HT1080 (cell line): ENCODE measurements around the gene BIRC5. TPM values are rescaled to one million over a fixed set of nuclear protein-coding genes. Genes with fewer than 3 reads are reported as not detected.
A peak's percentile ranks its signal among the peaks of the same experiment; 100 is the strongest.
"Not testable (repeated sequence)": the region's sequence is repeated elsewhere in the genome, so short reads cannot be mapped to it uniquely, and the experiment has no call there.

ENCODE experiments used
- DNase-seq: peaks from one replicate; pipeline ENCODE4 v3.0.0-alpha.2; 2015; ENCODE audit warnings: low read depth
- polyA plus RNA-seq, 2 experiments: library from polyadenylated mRNA; depleted of rRNA; stranded (reverse); fragments of >200 nt; gene quantifications; 2 replicates each; pipeline ENCODE4 v1.2.3, GENCODE V29; 2015
- total RNA-seq: library from RNA; depleted of rRNA; stranded (reverse); fragments of >200 nt; shearing (Covaris generic); gene quantifications from 2 replicates; pipeline ENCODE4 v1.2.3, GENCODE V29; 2014; rRNA removed

Gene BIRC5
- total RNA-seq: 166 and 195 TPM in 2 replicates
- 103 and 112 TPM in 2 replicates for polyA plus RNA-seq (2015; cell fraction: cytosol; rRNA removed)
- polyA plus RNA-seq (2015; cell fraction: nucleus; rRNA removed): 61.7 and 70.7 TPM in 2 replicates

- peak; percentile 85 for DNase-seq
Measured at GRCh38 chr17:78214016-78214705, at the start of gene BIRC5. Gene BIRC5, plus strand, starts transcription at chr17:78214253. Its CDS starts 64 bp downstream, at chr17:78214317.

DNA sequence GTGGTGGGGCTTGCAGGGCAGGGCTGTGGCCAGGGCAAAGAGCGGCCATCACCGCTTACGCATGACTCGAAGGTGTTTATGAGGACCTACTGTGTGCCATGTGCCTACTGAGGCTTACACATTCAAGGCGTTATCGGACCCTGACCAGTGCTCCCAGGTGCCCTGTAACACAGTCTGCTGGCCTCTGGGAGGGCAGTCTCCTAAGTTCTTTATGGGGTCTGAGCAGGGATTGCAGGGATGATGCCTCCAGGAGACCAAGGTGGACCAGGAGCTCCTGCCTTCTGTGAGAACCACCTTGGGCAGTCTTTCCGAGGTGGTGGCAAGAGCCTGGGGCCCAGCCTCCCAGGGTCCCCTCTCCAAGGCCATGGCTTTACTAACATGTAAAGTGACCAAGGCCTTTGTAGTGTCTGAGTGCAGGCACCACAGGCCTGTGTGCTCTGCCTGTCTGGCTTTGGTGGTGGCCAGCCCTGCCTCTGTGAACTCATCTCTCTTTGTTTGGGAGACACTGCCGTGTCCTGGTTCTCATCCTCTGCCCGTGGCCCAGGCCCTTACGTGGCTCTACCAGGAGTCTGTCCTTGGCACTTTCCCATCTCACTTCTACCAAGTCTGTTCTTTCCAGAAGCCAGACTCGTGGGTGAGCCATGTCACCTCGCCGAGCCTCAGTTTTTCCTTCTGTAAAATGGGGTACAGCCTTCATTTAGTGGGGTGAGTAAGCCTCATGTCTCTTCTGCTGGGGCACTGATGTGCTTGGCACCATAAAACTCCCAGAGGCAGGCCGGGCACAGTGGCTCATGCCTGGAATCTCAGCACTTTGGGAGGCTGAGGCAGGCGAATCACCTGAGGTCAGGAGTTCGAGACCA is 49.1 kb upstream of the BIRC5 start:
- DNase-seq: no peak

GRCh38 chr17:78166416-78166815 is 47.6 kb upstream of the BIRC5 start:
- no peak for DNase-seq

DNA sequence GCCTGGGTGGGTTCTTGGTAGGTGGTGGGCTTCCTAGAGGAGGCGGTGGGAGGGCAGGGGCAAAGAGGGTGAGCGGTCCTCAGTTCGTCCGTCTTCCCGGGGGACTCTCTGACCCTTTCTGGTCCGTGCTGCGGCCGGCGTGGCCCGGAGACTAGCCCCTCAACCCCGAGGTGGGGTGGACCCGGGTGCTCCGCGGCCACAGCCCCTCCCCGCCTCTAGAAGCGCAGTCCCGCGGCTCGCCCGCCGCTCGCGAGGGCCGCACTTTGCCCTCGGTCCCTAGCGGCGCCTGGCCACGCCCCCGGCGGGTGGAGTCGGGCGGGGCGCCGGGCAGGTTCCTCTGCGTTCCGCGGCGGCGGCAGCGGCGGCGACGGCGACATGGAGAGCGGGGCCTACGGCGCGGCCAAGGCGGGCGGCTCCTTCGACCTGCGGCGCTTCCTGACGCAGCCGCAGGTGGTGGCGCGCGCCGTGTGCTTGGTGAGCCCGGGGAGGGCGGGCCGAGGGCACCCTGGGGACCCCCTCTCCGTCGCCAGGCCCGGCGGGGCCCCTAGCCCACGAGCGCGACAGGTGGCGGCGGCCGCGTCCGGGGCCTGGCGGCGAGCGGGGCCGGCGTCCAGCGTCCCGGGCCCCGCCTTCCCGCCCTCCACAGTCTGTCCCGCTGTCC is 45.7 kb upstream of the BIRC5 start, which contains the start of gene SYNGR2:
SYNGR2 (plus strand) TSS at position 340 of the 661 bp plus-strand sequence; CDS start at position 376, 36 bp downstream.
- DNase-seq: peak; percentile 61

DNA sequence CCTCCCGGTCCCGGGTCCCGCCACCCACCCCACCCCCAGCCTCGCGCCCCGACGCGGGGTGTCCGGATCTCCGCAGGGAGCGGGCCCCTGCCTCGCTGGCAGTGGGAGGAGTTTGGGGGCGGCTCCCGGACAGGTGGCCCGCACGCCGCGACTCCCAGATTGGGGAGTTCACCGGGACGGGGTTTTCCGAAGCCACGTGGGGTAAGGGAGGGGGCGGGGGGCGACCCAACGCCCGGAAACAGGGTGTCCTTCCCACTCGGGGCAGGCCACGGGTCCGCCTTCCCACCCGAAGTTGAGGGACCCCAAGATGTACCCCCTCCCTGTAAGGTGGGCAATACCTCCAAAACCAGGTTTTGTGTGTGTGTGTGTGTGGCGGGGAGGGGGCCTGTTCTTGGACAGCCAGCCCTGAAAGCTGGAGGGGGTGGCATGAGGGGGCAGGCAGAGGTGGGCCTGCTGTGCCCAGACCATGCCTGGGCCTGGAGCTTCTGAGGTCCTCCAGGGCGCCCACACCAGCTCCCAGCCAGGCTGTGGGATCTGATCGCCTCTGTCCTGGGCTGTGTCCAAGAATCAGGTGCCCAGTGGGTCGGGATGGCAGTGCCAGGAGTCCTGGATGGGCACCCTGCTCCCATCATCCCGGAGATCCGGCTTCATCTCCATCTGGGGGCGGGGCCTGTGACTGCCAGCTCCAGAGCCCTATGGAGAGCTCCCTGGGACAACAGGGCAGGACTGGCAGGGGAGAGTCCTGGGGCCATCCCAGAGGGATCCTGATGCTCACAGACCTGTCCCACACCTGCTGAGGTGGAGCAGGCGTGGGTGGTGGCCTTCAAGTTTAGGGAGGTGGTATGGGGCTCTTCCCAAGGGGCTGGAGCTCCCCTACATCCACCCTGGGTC is 44.9 kb upstream of the BIRC5 start:
- DNase-seq: peak; percentile 54

DNA sequence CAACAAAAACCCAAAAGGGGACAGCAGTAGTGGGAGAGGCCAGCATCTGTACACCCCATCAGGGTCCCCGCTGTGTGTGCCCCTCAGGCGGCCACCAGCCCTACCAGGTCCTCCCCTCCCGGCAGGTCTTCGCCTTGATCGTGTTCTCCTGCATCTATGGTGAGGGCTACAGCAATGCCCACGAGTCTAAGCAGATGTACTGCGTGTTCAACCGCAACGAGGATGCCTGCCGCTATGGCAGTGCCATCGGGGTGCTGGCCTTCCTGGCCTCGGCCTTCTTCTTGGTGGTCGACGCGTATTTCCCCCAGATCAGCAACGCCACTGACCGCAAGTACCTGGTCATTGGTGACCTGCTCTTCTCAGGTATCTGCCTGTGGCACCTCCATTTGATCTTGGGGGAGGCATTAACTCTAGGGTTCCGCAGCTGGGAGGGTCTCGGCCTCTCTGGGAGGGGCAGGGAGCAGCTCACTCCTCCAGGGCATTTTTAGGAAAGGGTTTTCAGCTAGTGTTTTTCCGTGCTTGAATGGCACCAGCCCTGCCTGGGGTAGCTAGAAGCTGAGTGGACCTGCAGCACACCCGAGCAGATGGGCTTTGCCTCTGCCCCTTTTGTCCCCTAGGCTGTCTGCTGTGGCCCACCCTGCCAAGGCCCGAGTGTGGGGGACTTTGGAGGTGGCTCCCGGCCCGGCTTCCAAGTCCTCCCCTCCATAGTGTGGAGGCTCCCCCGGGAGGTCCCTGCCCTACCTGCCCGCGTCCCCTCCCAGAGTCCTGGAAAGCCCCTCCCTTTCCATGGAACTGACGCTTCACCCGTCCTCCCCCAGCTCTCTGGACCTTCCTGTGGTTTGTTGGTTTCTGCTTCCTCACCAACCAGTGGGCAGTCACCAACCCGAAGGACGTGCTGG is 43.1 kb upstream of the BIRC5 start:
- DNase-seq: no peak

DNA sequence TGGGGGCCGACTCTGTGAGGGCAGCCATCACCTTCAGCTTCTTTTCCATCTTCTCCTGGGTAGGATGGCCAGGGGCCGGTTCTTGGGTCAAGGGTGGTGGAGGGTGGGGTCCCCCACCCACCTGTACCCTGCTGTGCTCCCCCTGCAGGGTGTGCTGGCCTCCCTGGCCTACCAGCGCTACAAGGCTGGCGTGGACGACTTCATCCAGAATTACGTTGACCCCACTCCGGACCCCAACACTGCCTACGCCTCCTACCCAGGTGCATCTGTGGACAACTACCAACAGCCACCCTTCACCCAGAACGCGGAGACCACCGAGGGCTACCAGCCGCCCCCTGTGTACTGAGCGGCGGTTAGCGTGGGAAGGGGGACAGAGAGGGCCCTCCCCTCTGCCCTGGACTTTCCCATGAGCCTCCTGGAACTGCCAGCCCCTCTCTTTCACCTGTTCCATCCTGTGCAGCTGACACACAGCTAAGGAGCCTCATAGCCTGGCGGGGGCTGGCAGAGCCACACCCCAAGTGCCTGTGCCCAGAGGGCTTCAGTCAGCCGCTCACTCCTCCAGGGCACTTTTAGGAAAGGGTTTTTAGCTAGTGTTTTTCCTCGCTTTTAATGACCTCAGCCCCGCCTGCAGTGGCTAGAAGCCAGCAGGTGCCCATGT is 42.3 kb upstream of the BIRC5 start:
- DNase-seq: not testable (repeated sequence)

GRCh38 chr17:78172249-78173051 is 41.6 kb upstream of the BIRC5 start:
- no peak for DNase-seq

- no peak for DNase-seq
Measured at GRCh38 chr17:78173097-78173715, 40.8 kb upstream of the BIRC5 start.

DNA sequence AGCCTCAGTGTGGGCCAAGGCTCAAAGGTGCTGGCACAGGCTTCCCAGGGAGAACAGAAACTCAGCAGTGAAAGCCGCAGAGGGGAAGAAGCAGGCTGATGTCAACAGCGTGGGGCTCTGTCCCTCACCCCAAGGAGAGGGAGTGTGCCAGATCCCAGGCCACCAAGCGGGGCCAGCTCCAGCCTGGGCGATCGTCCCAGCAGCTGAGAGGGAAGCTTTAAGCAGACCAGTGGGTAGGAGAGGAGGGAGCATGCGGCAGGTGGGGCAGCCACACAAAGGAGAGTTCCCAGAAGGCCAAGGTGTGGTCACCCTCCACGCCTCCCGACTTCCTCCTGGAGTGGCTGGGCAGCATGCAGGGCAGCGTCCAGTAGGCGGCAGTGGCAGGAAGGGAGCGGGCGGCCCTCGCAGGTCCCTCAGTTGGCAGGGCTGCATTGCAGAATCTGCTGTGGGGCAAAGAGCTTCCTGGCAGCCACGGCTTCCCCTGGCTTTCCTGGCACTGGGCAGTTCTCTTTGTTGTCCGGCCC is 39.6 kb upstream of the BIRC5 start:
- DNase-seq: no peak

GRCh38 chr17:78174870-78175642 is 39.0 kb upstream of the BIRC5 start:
- DNase-seq: no peak

GRCh38 chr17:78175643-78175981 is 38.4 kb upstream of the BIRC5 start:
- no peak for DNase-seq

- DNase-seq: peak; percentile 32
Measured at GRCh38 chr17:78176548-78177025, 37.5 kb upstream of the BIRC5 start.

DNA sequence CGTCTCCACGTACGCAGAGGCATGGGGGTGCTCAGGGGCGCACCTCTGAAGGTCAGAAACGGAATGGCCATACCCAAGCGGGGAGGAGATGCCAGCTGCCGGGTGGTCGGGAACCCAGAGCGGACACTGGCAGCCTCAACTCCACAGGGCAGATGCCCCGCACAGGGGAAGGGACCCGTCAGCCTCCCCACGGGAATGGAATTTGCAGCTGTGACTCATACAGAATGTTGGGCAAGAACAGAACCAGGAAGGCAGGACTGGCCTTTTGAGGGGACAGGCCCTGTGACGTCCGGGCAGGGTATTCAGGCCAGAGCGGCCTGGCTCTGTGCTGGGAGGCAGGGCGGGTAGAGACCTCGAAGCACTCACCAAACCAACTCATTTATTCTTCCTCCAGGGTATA is 34.7 kb upstream of the BIRC5 start:
- DNase-seq: no peak

DNA sequence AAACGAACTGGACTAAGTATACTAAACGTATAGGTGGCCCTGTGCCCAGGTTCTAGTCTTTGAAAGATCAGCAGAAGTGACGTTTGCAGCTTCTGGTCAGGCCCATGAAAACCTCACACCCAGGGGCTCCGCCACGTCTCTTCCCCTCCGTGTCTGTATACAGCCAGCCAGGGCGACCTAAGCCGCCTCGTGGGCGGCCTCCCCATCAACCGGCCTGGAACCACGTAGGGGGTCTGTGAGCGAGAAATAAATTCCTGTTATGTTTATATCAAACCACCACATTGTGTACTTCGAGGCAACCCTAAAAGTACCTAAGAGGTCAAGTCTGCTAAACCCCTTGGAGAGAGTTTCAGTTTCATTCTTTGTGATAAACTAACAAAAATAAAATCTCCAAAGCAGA is 34.0 kb upstream of the BIRC5 start:
- DNase-seq: no peak

DNA sequence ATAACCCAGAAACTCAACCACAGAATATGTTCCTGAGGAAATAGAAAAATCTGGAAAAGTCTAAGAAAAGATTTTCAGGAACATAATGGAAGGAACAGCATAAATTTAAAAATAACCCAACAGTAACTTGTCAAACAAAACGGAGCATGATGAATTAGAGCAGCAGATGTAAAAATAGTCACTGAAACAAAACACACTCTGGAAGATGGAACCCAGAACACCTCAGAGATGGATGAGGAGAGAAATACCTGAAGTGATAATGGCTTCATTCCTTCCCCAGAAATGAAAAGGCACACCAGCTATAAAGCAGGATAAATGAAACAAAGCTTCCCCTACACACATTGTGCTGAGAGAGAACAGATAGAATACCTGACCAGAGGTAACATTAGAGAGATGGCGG is 33.5 kb upstream of the BIRC5 start:
- DNase-seq: no peak

DNA sequence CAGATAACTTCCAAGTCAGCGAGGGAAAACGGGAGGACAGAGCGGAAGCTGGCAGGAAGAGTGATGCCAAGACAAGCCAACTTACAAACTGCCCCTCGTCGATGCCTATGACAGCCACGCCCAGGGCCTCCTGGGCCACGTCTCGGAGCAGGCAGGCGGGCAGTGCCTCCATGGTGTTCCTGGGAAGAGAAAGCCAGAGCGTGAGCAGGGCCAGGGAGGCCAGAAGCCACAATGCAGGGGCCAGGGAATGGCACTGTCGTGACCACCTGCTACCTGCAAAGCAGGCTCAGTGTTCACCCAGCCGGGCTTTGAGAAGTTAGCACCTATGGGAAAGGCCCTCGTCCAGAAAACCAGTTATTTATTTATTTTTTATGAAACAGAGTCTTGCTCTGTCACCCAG is 31.5 kb upstream of the BIRC5 start:
- no peak for DNase-seq
